ENCODE data around the gene GP1BA.

GP1BA gene

GRCh38 chr17:4938688-4939545 lies 6.8 kb downstream of the GP1BA start:
- POLR2A ChIA-PET, result interaction anchor here (1.1 to 3.5 kb wide), 14 partner anchors 10 to 384 kb away, joined by 3 to 101 read pairs (median 13); partner anchors contain the start of genes CAMTA2, ENO3, MYBBP1A and PFN1
- TF ChIP-seq ARNT (IDR thresholded peaks at IDR 0.05) (no peak), BHLHE40 (IDR thresholded peaks at IDR 0.05; ENCODE audit: borderline replicate concordance) (no peak), ZNF384 (IDR thresholded peaks at IDR 0.05) (no peak), FOXK2 (IDR thresholded peaks at IDR 0.05) (no peak), LEF1 (IDR thresholded peaks at IDR 0.05; ENCODE audit: borderline replicate concordance) (no peak), NFRKB (IDR thresholded peaks at IDR 0.05) (no peak), SP1 (IDR thresholded peaks at IDR 0.05) (no peak), FOXA1 (IDR thresholded peaks at IDR 0.05) (no peak), CTBP1 (IDR thresholded peaks at IDR 0.05; ENCODE audit: borderline replicate concordance) (no peak), HDGF (IDR thresholded peaks at IDR 0.05; ENCODE audit: borderline replicate concordance) (no peak), TARDBP (IDR thresholded peaks at IDR 0.05) (no peak), FOXM1 (IDR thresholded peaks at IDR 0.05; ENCODE audit: borderline replicate concordance) (no peak), L3MBTL2 (conservative IDR thresholded peaks at IDR 0.05) (no peak)
- no peak for DNase-seq (ENCODE audit: extremely low spot score)
- CTCF ChIA-PET, result interaction anchor here (0.8 kb wide), 1 partner anchor 35 kb away, joined by 3 read pairs; the partner anchor contains the start of gene CHRNE

GRCh38 chr17:4939546-4939795 lies 7.4 kb downstream of the GP1BA start:
- ChIA-PET CTCF (interaction anchor here (0.8 kb wide), 1 partner anchor 36 kb away, joined by 3 read pairs; the partner anchor contains the start of gene CHRNE), POLR2A (interaction anchor here (0.8 to 3.5 kb wide), 25 partner anchors 10 to 384 kb away, joined by 3 to 101 read pairs (median 6); partner anchors contain the start of genes CAMTA2, ENO3, INCA1 and KIF1C)
- no peak for TF ChIP-seq FOXM1 (IDR thresholded peaks at IDR 0.05; ENCODE audit: borderline replicate concordance)
- no peak for TF ChIP-seq SUZ12 (IDR thresholded peaks at IDR 0.05)
- no peak for TF ChIP-seq ELF4 (IDR thresholded peaks at IDR 0.05)
- no peak for TF ChIP-seq L3MBTL2 (conservative IDR thresholded peaks at IDR 0.05)
- no peak for TF ChIP-seq TARDBP (IDR thresholded peaks at IDR 0.05)
- TF ChIP-seq FOXK2 (IDR thresholded peaks at IDR 0.05), result no peak
- no peak for TF ChIP-seq PKNOX1 (IDR thresholded peaks at IDR 0.05)
- no peak for TF ChIP-seq BHLHE40 (IDR thresholded peaks at IDR 0.05; ENCODE audit: borderline replicate concordance)
- TF ChIP-seq FOXA1 (IDR thresholded peaks at IDR 0.05), result no peak
- TF ChIP-seq SP1 (IDR thresholded peaks at IDR 0.05), result no peak
- TF ChIP-seq HDGF (IDR thresholded peaks at IDR 0.05; ENCODE audit: borderline replicate concordance), result no peak
- no peak for TF ChIP-seq CTBP1 (IDR thresholded peaks at IDR 0.05; ENCODE audit: borderline replicate concordance)
- no peak for DNase-seq (ENCODE audit: extremely low spot score)

GRCh38 chr17:4939796-4940554 lies 7.9 kb downstream of the GP1BA start, which contains the start of the genes RNF167 and SLC25A11:
Gene RNF167 (plus strand): TSS chr17:4940268. CDS start chr17:4940910, 642 bp downstream.
Gene SLC25A11 (minus strand): TSS chr17:4940046. CDS start chr17:4939910, 136 bp downstream.
- peak; percentile 96 for DNase-seq (ENCODE audit: extremely low spot score)
- TF ChIP-seq L3MBTL2 (conservative IDR thresholded peaks at IDR 0.05) (peak; percentile 31), NFRKB (IDR thresholded peaks at IDR 0.05) (no peak), ZNF384 (IDR thresholded peaks at IDR 0.05) (no peak), ARNT (IDR thresholded peaks at IDR 0.05) (no peak), LEF1 (IDR thresholded peaks at IDR 0.05; ENCODE audit: borderline replicate concordance) (no peak), HDGF (IDR thresholded peaks at IDR 0.05; ENCODE audit: borderline replicate concordance) (no peak), SUZ12 (IDR thresholded peaks at IDR 0.05) (no peak), PKNOX1 (IDR thresholded peaks at IDR 0.05) (peak; percentile 81), FOXK2 (IDR thresholded peaks at IDR 0.05) (no peak), SP1 (IDR thresholded peaks at IDR 0.05) (peak; percentile 94), ELF4 (IDR thresholded peaks at IDR 0.05) (peak; percentile 70)
- POLR2A ChIA-PET, result interaction anchor here (0.6 to 3.5 kb wide), 34 partner anchors 11 to 440 kb away, joined by 3 to 101 read pairs (median 4); partner anchors contain the start of genes CAMTA2, ENO3, INCA1 and KIF1C
- CTCF ChIA-PET, result interaction anchor here (0.8 to 1.0 kb wide), 4 partner anchors 12 to 363 kb away, joined by 3 to 5 read pairs (median 3); partner anchors contain the start of gene CHRNE

GRCh38 chr17:4940555-4941318 lies 8.7 kb downstream of the GP1BA start:
- ChIA-PET CTCF (interaction anchor here (0.9 to 1.1 kb wide), 4 partner anchors 11 to 364 kb away, joined by 3 to 5 read pairs (median 3); partner anchors contain the start of gene CAMTA2), POLR2A (interaction anchor here (0.6 to 3.5 kb wide), 29 partner anchors 10 to 441 kb away, joined by 3 to 101 read pairs (median 6); partner anchors contain the start of genes CAMTA2, ENO3, INCA1 and KIF1C)
- DNase-seq (ENCODE audit: extremely low spot score), result peak; percentile 83
- no peak for TF ChIP-seq SUZ12 (IDR thresholded peaks at IDR 0.05)
- peak; percentile 15; the same call in 1 of the 2 replicates for TF ChIP-seq ELF4 (IDR thresholded peaks at IDR 0.05)

- no peak for DNase-seq (ENCODE audit: extremely low spot score)
- CTCF ChIA-PET, result interaction anchor here (1.1 kb wide), 1 partner anchor 46 kb away, joined by 3 read pairs; the partner anchor contains the start of gene CAMTA2
- POLR2A ChIA-PET, result interaction anchor here (3.1 kb wide), 1 partner anchor 26 kb away, joined by 84 read pairs; the partner anchor contains the start of gene SPAG7
- TF ChIP-seq LEF1 (IDR thresholded peaks at IDR 0.05; ENCODE audit: borderline replicate concordance) (no peak), CTBP1 (IDR thresholded peaks at IDR 0.05; ENCODE audit: borderline replicate concordance) (no peak), BHLHE40 (IDR thresholded peaks at IDR 0.05; ENCODE audit: borderline replicate concordance) (no peak), TARDBP (IDR thresholded peaks at IDR 0.05) (no peak), L3MBTL2 (conservative IDR thresholded peaks at IDR 0.05) (no peak), HDGF (IDR thresholded peaks at IDR 0.05; ENCODE audit: borderline replicate concordance) (no peak), SUZ12 (IDR thresholded peaks at IDR 0.05) (no peak), PKNOX1 (IDR thresholded peaks at IDR 0.05) (no peak), FOXK2 (IDR thresholded peaks at IDR 0.05) (no peak), ARNT (IDR thresholded peaks at IDR 0.05) (no peak), FOXM1 (IDR thresholded peaks at IDR 0.05; ENCODE audit: borderline replicate concordance) (no peak), SP1 (IDR thresholded peaks at IDR 0.05) (no peak), FOXA1 (IDR thresholded peaks at IDR 0.05) (no peak), NFRKB (IDR thresholded peaks at IDR 0.05) (no peak), ELF4 (IDR thresholded peaks at IDR 0.05) (no peak), ZNF384 (IDR thresholded peaks at IDR 0.05) (no peak)
Observed at GRCh38 chr17:4941319-4941610, 9.2 kb downstream of the GP1BA start.
